Non-pigmented ciliary epithelial cell (primary cell): ENCODE data around the gene PODXL.
"Not testable (repeated sequence)": the region's sequence is repeated elsewhere in the genome, so short reads cannot be mapped to it uniquely, and the experiment has no call there.

Experiments
- DNase-seq: peaks from one replicate; pipeline ENCODE4 v3.0.0-alpha.2; 2010; ENCODE audit warnings: low read depth

Gene PODXL

GRCh38 chr7:131537571-131537978, 18.9 kb downstream of the PODXL start:
- no peak for DNase-seq

DNA sequence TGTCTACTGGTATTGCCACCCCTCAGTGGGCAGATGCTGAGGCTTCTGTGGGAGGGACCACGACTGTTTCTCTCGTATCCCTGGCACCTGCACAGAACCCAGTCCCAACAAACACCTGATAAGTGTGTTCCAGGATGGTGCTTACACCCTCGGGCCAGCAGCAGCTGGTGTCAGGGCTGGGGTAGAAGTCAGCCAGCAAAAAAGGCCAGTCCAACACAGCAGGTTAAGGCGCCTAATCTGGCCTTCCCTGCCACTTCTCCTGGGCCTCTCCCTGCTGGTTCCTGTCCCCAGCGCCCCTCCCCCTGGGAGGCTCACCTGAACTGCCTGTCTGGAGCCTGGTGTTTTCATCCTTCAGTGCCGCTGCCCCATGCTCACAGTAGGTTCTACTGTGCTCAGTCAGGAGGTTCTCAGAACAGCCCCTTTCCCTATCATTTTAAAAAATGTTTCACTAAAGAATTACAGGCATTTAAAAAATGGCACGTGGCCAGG, 20.0 kb downstream of the PODXL start:
- DNase-seq = no peak

DNA sequence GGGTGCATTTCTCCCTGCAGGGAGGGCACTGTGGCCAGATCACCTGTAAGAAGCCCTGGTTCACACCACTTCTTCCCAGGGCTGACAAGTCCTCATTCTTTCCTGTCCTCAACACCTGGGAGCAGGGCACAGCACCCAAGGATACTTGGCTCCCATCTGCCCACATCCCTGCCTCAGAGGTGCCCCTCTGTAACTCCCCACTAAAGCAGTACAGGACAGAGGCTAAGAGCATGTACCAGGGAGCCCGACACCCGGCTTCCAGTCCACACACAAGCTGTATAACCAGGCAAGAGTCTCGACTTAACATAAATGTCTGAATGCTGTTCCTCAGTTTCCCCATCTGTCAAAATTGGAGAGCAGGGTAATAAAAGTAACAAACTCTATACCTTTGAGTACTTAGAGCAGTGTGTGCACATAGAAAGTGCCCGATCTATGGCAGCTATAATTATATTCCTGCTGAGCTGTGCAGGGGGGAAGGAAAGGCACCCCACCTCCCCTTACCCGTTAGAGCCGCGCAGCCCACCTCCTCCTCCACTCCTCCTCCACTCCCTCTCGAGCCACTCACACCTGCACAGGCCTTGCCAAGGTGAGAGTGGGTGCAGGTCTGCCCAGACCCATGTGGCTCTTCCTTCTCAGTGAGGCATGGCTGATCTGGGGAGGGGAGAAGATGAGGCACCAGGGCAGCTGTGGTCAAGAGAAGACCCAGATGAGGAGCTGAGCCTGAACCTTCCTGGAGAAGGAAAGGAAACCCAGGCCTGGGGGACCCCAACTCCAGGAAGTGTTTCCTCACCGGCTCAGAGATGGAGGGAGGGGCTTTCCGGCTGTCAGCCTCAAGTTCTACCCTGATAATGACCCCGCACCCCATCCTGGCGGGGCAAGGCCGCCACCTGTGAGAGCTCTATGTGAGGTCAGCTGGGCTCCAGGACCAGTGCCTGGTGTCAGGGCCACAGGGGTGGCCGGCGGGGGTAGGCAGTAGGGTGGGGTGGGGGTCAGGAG, 22.6 kb downstream of the PODXL start:
- DNase-seq = no peak

GRCh38 chr7:131533151-131533559, 23.3 kb downstream of the PODXL start:
- DNase-seq = no peak

GRCh38 chr7:131532570-131533091, 23.8 kb downstream of the PODXL start:
- no peak for DNase-seq

DNA sequence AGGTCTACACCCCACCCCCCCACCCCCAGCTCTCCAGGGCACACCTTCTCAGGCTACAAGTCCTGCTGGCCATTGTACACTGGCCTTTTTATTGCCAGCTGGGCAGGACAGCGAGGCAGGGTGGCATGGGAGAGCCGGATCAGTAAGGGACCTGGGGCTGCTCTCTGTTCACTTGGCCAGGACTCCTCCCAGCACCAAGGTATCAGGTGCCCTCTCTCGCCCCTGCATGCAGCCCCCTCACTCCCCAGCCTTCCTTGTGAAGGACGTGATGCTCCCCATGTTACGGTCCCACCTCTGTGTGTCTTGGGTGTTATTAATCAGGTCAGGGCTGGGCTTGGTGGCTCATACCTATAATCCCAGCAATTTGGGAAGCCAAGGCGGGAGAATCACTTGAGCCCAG, 26.3 kb downstream of the PODXL start:
- no peak for DNase-seq

DNA sequence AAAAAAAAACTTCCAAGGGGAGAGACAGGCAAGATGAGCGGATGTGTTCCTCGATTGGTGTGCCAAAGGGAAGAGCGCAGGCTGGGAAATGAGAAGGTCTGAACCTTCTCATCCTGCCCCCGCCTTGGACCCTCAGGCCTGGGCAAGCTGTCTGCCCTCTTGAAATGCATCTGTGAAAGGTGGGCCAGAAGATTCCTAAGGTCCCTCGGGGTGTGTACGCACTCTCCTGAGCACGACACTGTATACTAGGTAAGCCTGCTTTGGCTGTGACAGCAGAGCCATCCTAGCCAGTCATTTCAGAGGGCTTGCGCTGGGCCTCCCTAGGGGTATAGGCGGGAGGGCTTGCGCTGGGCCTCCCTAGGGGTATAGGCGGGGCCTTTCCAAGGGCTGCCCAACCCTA, 26.8 kb downstream of the PODXL start:
- DNase-seq = no peak

- DNase-seq = no peak
Observed at GRCh38 chr7:131529179-131529578, 27.2 kb downstream of the PODXL start.

- no peak for DNase-seq
Observed at GRCh38 chr7:131527456-131527855, 29.0 kb downstream of the PODXL start.

DNA sequence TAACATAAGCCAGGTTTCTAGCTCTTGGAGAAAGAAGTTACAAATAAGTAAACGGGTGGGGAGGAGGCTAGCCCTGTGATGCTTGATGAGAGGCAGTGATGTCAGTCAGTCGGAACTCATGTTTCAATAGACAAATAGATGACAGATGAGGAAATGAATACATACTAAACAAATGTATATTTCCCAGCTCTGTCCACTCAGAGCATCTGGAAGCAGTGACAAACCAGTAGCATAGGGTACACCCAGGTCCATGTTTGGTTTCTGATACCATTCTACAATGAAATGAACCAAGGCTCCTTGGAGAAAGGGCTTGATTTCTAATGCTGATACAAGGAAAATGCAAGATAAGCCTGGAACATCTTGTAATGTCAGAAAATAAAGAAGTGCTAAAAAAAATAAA, 30.6 kb downstream of the PODXL start:
- DNase-seq = no peak

- no peak for DNase-seq
Observed at GRCh38 chr7:131524703-131525102, 31.7 kb downstream of the PODXL start.

- DNase-seq = no peak
Observed at GRCh38 chr7:131524115-131524514, 32.3 kb downstream of the PODXL start.

GRCh38 chr7:131522325-131522930, 34.0 kb downstream of the PODXL start:
- DNase-seq = no peak

DNA sequence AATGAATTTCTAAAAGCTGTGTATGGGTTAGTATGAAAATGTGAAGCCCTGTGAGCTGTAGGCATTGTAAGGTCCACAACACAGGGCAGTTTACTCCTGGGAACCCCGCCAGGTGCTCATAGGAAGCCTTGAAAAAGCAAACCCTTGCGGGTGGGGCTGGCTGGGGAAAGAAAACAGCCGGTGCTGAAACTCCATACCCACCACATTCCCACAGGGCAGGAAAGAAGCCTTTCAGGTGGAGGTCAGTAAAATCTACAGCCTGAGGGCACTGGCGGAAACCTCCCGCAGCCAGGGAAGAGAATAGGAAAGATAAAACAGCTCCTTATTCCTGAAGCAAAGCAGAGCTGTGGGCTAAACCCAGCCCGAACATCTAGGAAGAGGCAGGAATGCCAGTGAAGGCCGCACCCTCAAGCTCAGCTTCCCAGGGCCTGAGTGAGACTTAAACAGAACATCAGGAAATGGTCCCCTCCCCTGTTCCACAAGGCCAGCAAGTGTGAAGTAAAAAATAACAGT, 34.7 kb downstream of the PODXL start:
- no peak for DNase-seq

DNA sequence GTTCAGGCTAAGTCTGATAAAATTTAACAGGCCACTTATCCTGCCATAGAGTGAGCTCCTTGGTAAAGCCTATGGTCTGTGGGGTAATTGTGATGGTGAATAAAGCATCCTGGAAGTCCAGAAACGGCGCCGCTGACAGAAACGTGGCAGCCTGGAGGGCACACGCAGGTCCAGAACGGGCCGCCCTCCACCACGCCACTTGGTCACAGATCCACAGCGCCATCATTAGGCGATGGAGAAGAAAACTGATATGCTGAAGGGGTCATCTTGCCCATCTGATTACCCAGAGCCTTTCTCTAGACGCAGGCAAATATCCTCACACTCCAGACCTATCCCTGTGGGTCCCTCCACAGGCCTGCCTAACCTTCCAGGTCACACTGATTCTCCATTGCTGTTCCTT, 37.8 kb downstream of the PODXL start:
- DNase-seq = no peak

DNA sequence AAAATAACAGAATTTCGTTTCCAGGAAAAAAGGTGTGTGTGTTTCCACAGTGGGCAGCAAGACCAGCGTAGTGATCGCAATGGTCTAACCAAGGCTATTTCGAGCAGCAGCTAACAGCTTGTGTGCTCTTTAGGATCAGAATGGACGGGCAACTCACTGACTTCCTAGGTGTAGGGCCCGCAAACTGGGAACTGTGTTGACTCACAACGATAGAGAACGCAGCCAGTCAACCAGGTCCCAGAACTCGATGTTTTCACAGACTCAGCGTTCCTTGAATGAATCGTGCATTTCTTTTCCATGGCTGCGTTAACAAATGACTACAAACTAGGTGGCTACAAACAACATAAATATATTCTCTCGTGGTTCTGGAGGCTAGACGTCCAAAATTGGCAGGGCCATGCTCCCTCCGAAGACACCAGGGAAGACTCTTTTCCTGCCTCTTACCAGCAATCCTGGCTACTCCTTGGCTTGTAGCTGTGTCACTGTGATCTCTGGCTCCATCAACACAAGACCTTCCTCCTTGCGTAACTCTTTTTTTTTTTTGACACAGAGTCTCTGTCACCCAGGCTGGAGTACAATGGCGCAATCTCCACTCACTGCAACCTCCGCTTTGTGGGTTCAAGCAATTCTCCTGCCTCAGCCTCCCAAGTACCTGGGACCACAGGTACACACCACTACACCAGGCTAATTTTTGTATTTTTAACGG, 39.1 kb downstream of the PODXL start:
- DNase-seq = no peak

DNA sequence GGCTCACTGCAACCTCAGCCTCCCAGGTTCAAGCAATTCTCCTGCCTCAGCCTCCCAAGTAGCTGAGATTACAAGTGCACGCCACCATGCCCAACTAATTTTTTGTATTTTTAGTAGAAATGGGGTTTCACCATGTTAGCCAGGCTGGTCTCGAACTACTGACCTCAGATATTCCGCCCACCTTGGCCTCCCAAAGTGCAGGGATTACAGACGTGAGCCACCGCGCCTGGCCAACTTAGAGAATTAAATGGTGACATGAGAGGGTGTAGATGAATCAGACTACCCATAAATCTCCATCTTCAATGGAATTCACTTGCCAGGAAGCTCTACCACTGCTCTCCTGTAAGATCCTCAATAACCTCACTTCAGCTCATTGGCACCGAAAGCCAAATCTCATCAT, 41.0 kb downstream of the PODXL start:
- DNase-seq = not testable (repeated sequence)

GRCh38 chr7:131513245-131514061, 43.0 kb downstream of the PODXL start:
- peak; percentile 49 for DNase-seq

DNA sequence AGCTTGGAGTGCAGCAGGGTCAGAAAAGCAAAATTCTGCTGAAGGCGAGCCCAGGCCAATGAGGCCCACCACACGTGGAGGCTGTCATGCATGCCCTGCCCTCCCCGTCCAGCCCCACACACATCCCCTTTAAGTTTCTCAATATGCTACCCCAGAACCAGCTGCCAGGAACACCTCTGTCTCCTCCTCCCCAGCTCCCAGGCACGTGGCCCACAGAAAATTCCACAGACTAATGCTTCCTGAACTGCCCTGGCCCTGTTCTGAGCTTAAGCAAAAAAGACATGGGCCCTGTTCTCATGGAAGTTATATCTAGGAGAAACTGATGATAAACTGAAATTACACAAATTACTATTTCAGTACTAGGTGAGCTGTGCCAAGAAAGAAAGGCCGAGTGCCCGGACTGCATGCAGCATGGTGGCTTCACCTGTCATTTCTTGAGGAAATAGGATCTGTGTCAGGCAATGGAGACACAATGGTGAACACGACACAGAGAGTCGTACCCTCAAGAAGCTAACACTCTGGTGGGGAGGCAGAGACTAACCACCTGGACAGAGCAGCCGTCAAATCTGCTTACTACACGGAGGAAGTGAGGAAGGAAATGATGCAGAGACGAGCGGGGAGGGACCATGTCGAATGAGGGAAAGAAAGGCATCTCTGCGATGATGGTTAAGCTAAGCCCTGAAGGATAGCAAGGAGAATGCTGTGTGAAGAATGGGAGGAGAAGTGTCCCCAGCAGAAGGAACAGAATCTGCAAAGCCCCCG, 44.5 kb downstream of the PODXL start:
- DNase-seq = no peak

DNA sequence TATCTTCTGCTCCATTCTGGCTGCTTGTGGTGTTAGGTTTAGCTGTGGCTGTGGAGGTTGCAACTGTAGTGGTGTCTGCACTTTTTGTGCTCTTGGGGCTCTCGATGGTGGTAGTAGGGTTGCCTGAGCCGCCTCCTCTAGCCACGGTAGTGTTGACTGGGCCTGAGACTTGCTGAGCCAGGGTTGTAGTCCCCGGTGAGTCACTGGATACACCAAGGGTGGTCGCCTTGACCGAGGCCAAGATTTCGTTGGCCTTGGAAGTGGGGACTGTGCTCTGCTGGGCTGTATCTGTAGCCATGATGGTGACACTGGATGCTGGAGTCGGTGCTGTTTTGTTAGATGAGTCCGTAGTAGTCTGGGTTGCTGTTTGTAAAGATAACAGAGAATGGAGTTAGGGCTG, 45.4 kb downstream of the PODXL start:
- DNase-seq = no peak

DNA sequence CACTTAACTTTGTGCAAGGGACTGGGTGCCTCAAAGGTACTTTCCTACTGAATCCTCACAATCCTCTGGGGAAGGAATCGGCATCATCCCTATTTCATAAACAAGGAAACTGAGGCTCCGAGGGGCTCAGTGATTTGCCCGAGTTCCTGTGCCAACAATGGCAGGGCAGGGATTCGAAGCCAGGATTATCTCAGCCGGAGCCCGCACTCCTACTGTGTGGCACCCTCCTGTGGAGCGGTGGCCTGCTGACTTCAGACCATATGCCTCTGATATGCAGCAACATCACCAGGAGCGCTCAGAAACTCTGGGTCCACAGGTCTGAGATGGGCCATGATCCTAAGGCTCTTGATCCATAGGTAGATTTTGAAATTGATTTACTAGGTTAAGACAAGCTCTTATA, 46.6 kb downstream of the PODXL start:
- no peak for DNase-seq
